Epithelial cell of esophagus (primary cell): ENCODE results near the gene CHMP5.

Experiments
- DNase-seq: peaks from one replicate; pipeline ENCODE4 v3.0.0; 2010; ENCODE audit warnings: low read depth
- H3K4me3 ChIP-seq: 2 replicates; pipeline ENCODE4 v1.5.1; 2011; ENCODE audit warnings: mild to moderate bottlenecking, low read length, control low read depth
- TF ChIP-seq, protein P1 (sequence below): IDR thresholded peaks from 2 replicates; pipeline ENCODE4 v1.5.1; 2011; ENCODE audit warnings: low read depth, mild to moderate bottlenecking, low read length, control low read depth, inconsistent platforms; ENCODE audit not compliant: insufficient read depth; ENCODE audit errors: missing control alignments

Gene CHMP5

DNA sequence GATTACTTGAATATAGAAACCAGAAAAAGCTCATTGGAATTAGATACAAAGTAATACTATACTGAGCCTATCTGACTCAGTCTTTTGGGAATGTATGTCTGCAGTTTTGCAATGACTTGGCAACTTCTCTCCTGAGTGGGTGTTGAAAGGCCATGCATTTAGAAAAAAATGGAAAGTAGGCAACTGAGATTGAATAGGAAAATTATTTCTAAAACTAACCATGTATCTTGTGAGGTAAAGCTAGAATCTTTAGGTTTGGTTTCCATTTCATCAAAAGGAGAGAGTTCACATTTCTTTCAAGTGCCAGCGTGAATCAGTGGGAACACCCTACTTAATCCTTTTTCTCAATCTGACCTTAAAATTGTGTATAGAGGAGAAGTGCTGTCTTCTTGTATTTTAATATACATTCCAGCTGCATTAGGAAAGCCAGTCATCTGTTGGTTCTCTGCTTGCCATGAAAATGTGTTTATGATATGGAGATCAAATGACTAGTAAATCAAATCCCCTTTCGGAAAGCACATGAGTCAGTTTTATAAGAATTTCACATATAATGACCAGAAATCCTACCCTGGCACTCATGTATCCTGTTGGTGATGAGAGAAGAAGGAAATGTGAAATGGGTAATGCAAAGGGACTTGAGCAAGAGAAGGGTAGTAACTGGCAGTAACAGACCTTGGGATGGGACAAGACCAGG lies 55.9 kb downstream of the CHMP5 start:
- DNase-seq: peak; percentile 90
- TF ChIP-seq, protein P1, sequence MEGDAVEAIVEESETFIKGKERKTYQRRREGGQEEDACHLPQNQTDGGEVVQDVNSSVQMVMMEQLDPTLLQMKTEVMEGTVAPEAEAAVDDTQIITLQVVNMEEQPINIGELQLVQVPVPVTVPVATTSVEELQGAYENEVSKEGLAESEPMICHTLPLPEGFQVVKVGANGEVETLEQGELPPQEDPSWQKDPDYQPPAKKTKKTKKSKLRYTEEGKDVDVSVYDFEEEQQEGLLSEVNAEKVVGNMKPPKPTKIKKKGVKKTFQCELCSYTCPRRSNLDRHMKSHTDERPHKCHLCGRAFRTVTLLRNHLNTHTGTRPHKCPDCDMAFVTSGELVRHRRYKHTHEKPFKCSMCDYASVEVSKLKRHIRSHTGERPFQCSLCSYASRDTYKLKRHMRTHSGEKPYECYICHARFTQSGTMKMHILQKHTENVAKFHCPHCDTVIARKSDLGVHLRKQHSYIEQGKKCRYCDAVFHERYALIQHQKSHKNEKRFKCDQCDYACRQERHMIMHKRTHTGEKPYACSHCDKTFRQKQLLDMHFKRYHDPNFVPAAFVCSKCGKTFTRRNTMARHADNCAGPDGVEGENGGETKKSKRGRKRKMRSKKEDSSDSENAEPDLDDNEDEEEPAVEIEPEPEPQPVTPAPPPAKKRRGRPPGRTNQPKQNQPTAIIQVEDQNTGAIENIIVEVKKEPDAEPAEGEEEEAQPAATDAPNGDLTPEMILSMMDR: no peak
- H3K4me3 ChIP-seq: no peak overlapping the region

DNA sequence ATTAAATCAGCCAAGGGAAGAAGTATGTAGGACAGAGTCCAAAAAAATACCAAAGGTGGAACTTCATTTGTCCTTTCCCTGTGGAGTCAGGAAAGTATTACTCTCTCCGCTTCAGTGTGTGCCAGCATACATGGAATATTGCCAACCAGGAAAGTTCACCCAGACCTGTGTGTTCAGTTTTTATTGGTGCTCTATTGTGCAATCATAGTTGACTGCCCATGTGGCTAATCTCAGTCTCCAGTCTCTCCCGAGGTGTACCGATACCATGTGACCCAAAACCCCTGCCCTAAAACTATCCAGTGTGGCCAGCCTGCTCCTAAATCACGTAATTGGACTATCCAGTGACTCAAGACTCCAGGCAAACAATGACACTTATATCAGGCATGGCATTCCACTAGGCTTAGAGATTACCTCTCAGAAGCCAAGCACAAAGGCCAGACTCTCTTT lies 64.3 kb downstream of the CHMP5 start:
- peak; percentile 99 for DNase-seq
- TF ChIP-seq, protein P1: no peak
- no peak overlapping the region for H3K4me3 ChIP-seq

DNA sequence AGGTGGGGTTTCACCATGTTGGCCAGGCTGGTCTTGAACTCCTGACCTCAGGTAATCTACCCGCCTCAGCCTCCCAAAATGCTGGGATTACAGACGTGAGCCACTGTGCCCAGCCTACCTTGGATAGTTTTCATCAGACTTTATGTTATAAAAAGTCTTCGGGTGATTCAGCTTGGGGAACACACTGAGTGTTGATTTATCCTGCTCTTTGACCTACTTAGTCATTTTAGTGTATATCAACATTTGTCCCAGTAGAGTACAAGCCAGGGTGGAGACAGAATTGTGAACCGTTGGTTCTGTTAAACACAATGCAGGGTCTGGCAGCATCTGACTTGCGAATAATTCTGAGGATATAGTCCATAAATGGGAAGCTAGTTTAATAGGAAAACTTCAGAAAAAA lies 65.1 kb downstream of the CHMP5 start:
- DNase-seq: peak; percentile 78
- TF ChIP-seq, protein P1: no peak
- no peak overlapping the region for H3K4me3 ChIP-seq

DNA sequence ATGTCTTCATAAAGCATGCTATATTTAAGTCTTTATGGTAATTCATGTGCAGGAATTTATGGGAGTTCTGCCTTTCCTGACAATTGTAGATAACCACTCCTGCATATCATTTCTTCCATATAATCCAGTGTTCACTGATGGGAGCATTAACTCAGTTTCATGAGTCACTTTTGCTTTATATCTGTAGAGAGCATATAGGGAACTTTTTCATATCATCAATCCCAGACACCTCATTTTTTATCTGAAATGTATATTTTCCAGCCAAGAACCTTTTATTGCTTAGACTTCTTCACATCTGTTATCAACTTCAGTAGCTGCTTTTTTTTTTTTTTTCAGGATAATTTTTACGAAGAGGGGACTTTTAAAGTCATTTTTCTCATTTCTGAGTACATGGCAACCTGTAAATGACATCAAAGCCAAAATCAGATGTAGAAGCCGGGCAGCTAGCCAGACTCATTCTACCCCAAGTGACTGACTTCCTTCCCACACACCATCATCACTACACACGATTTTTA lies 66.6 kb downstream of the CHMP5 start:
- TF ChIP-seq, protein P1: no peak
- DNase-seq: no peak
- no peak overlapping the region for H3K4me3 ChIP-seq
